H9 (cell line): ENCODE results near the gene PHACTR2. TPM values are rescaled to one million over a fixed set of nuclear protein-coding genes. Genes with fewer than 3 reads are reported as not detected.

Experiments used
- DNase-seq: peaks from one replicate; pipeline ENCODE4 v3.0.0-alpha.2; 2017
- H2AFZ ChIP-seq: one replicate; pipeline ENCODE4 v1.6.1; 2013; ENCODE audit warnings: mild to moderate bottlenecking, low read length, control low read depth, moderate library complexity
- H2AK5ac ChIP-seq: 2 replicates; pipeline ENCODE4 v1.6.1; 2013; ENCODE audit warnings: low read length, control low read depth, mixed read lengths; ENCODE audit not compliant: insufficient read length
- H2BK120ac ChIP-seq: one replicate; pipeline ENCODE4 v1.6.1; 2013; ENCODE audit warnings: low read depth, mild to moderate bottlenecking, low read length, control low read depth, inconsistent platforms; ENCODE audit not compliant: poor library complexity, severe bottlenecking
- H2BK12ac ChIP-seq: 2 replicates; pipeline ENCODE4 v1.6.1; 2013; ENCODE audit warnings: low read length, control low read depth, mixed read lengths, low read depth; ENCODE audit not compliant: insufficient read length
- H2BK15ac ChIP-seq: 2 replicates; pipeline ENCODE4 v1.6.1; 2013; ENCODE audit warnings: low read depth, low read length, control low read depth
- H2BK20ac ChIP-seq: one replicate; pipeline ENCODE4 v1.6.1; 2013; ENCODE audit warnings: low read depth, mild to moderate bottlenecking, low read length, control low read depth, inconsistent platforms; ENCODE audit not compliant: poor library complexity, severe bottlenecking
- H2BK5ac ChIP-seq: 2 replicates; pipeline ENCODE4 v1.6.1; 2013; ENCODE audit warnings: low read length, control low read depth, mixed read lengths; ENCODE audit not compliant: insufficient read length
- H3K14ac ChIP-seq: 2 replicates; pipeline ENCODE4 v1.6.1; 2013; ENCODE audit warnings: low read length, control low read depth; ENCODE audit not compliant: insufficient read depth
- H3K18ac ChIP-seq: 2 replicates; pipeline ENCODE4 v1.6.1; 2013; ENCODE audit warnings: low read depth, mild to moderate bottlenecking, mixed read lengths, low read length, control low read depth; ENCODE audit not compliant: insufficient read length
- H3K23ac ChIP-seq: 2 replicates; pipeline ENCODE4 v1.6.1; 2013; ENCODE audit warnings: low read length, control low read depth, mixed read lengths, low read depth; ENCODE audit not compliant: insufficient read length
- H3K23me2 ChIP-seq: 2 replicates; pipeline ENCODE4 v1.6.1; 2013; ENCODE audit warnings: low read depth, mild to moderate bottlenecking, mixed read lengths, low read length, control low read depth; ENCODE audit not compliant: insufficient read length, poor library complexity, severe bottlenecking
- H3K27ac ChIP-seq: 2 replicates; pipeline ENCODE4 v1.5.1; 2013; ENCODE audit warnings: low read length, control low read depth, mixed read lengths, low read depth; ENCODE audit not compliant: insufficient read length
- H3K27me3 ChIP-seq: 2 replicates; pipeline ENCODE4 v1.6.1; 2013; ENCODE audit warnings: low read length, control low read depth, inconsistent platforms; ENCODE audit not compliant: insufficient read depth
- H3K4ac ChIP-seq: 2 replicates; pipeline ENCODE4 v1.6.1; 2013; ENCODE audit warnings: low read depth, mild to moderate bottlenecking, control low read depth, inconsistent platforms, low read length, moderate library complexity
- H3K4me1 ChIP-seq: 2 replicates; pipeline ENCODE4 v1.6.1; 2013; ENCODE audit warnings: low read length, control low read depth, inconsistent platforms; ENCODE audit not compliant: insufficient read depth
- H3K4me2 ChIP-seq: 2 replicates; pipeline ENCODE4 v1.6.1; 2013; ENCODE audit warnings: low read length, control low read depth, mixed read lengths; ENCODE audit not compliant: insufficient read length, insufficient read depth
- H3K56ac ChIP-seq: 2 replicates; pipeline ENCODE4 v1.6.1; 2013; ENCODE audit warnings: low read depth, mild to moderate bottlenecking, mixed read lengths, low read length, control low read depth; ENCODE audit not compliant: insufficient read length
- H3K79me1 ChIP-seq: 2 replicates; pipeline ENCODE4 v1.6.1; 2013; ENCODE audit warnings: low read depth, mild to moderate bottlenecking, moderate library complexity, low read length, control low read depth, inconsistent platforms; ENCODE audit not compliant: insufficient read depth, poor library complexity, severe bottlenecking
- H3K79me2 ChIP-seq: 2 replicates; pipeline ENCODE4 v1.6.1; 2013; ENCODE audit warnings: low read length, control low read depth, inconsistent platforms; ENCODE audit not compliant: insufficient read depth
- H3K9ac ChIP-seq: 2 replicates; pipeline ENCODE4 v1.6.1; 2013; ENCODE audit warnings: low read length, control low read depth, mixed read lengths; ENCODE audit not compliant: insufficient read length; ENCODE audit errors: extremely low read depth
- H3K9me3 ChIP-seq: one replicate; pipeline ENCODE4 v1.6.1; 2013; ENCODE audit warnings: low read depth, low read length, inconsistent platforms; ENCODE audit not compliant: control insufficient read depth
- H3T11ph ChIP-seq: one replicate; pipeline ENCODE4 v1.6.1; 2013; ENCODE audit warnings: mild to moderate bottlenecking, low read length, control low read depth, inconsistent platforms
- H4K20me1 ChIP-seq: one replicate; pipeline ENCODE4 v1.6.1; 2013; ENCODE audit not compliant: control insufficient read depth, insufficient read length, insufficient read depth
- H4K5ac ChIP-seq: 2 replicates; pipeline ENCODE4 v1.6.1; 2013; ENCODE audit warnings: low read depth, mild to moderate bottlenecking, mixed read lengths, low read length, control low read depth; ENCODE audit not compliant: insufficient read length
- H4K8ac ChIP-seq: replicated peaks from 2 replicates; pipeline ENCODE4 v1.6.1; 2013; ENCODE audit warnings: low read length, control low read depth, mixed read lengths, low read depth; ENCODE audit not compliant: insufficient read length
- H4K91ac ChIP-seq: 2 replicates; pipeline ENCODE4 v1.6.1; 2013; ENCODE audit warnings: low read depth, mild to moderate bottlenecking, moderate library complexity, mixed read lengths, low read length, control low read depth; ENCODE audit not compliant: insufficient read length
- H3K27ac Mint-ChIP-seq, 3 experiments: 2 replicates in 2 of 3; 3 replicates in 1 of 3; pipeline ENCODE4 v1.8.0; 2020 to 2021; ENCODE audit warnings: mixed read lengths in 3 of 3, mild to moderate bottlenecking in 1 of 3, moderate library complexity in 1 of 3
- H3K27me3 Mint-ChIP-seq: 2 replicates; pipeline ENCODE4 v1.8.0; 2021; ENCODE audit warnings: low read depth, mild to moderate bottlenecking, moderate library complexity, mixed read lengths
- H3K36me3 Mint-ChIP-seq, 3 experiments: 2 replicates in 2 of 3; 3 replicates in 1 of 3; pipeline ENCODE4 v1.8.0; 2020 to 2021; ENCODE audit warnings: low read depth in 3 of 3, mixed read lengths in 3 of 3; ENCODE audit not compliant: insufficient read depth in 1 of 3
- H3K4me1 Mint-ChIP-seq, 2 experiments: 2 replicates each; pipeline ENCODE4 v1.8.0; 2020; ENCODE audit warnings: mixed read lengths in 2 of 2
- H3K4me3 Mint-ChIP-seq, 2 experiments: 2 replicates in 1 of 2; 3 replicates in 1 of 2; pipeline ENCODE4 v1.8.0; 2020 to 2021; ENCODE audit warnings: mild to moderate bottlenecking in 2 of 2, mixed read lengths in 2 of 2, moderate library complexity in 1 of 2
- H3K9me3 Mint-ChIP-seq, 2 experiments: 2 replicates in 1 of 2; 3 replicates in 1 of 2; pipeline ENCODE4 v1.8.0; 2020; ENCODE audit warnings: mild to moderate bottlenecking in 2 of 2, mixed read lengths in 2 of 2, moderate library complexity in 1 of 2
- CTCF ChIP-seq: fragments of 200-600 bp; sonication (generic); conservative IDR thresholded peaks from 3 replicates; pipeline ENCODE4 v1.8.0; 2021; ENCODE audit warnings: antibody characterized with exemption, mild to moderate bottlenecking
- WGBS: extraction: QIAGEN DNeasy Blood & Tissue Kit; methylation state at CpG from one replicate; pipeline ENCODE4 v1.1.7; 2013; ENCODE audit warnings: missing lambda C conversion rate, low lambda C conversion rate, mixed read lengths; ENCODE audit not compliant: insufficient read length; ENCODE audit errors: extremely low coverage; 5-methylcytosine and 5-hydroxymethylcytosine counted together
- total RNA-seq: library from RNA; stranded (reverse); gene quantifications from 2 replicates; pipeline ENCODE4 v1.2.1, GENCODE V29; 2021

The PHACTR2 gene
- total RNA-seq, 1 experiment from 2014 or later = 131 TPM

- no peak overlapping the region for H2AFZ ChIP-seq
- H4K91ac ChIP-seq = no peak overlapping the region
- H3K23ac ChIP-seq = no peak overlapping the region
- WGBS = no CpG with 5 or more reads among the region's 7 CpGs
- H2BK12ac ChIP-seq = no peak overlapping the region
- peaks cover 21% of the 10 kb centered on the region; the same call in 1 of the 2 replicates for H3K4me1 ChIP-seq
- no peak overlapping the region for H3K4me3 Mint-ChIP-seq
- H4K5ac ChIP-seq = no peak overlapping the region
- H3K27me3 Mint-ChIP-seq = no peaks in the 10 kb centered on the region
- H4K20me1 ChIP-seq = no peaks in the 10 kb centered on the region
- no peaks in the 10 kb centered on the region for H3K27me3 ChIP-seq
- H3K4me1 Mint-ChIP-seq = peaks cover 44 to 70% of the 10 kb centered on the region in 2 experiments
- H3K4me2 ChIP-seq = no peak overlapping the region
- no peaks in the 10 kb centered on the region for H3K9me3 ChIP-seq
- no peak overlapping the region for H2AK5ac ChIP-seq
- H3T11ph ChIP-seq = no peak overlapping the region
- peaks cover 0 to 4% of the 10 kb centered on the region in 2 experiments; a peak in 2 of 5 replicates for H3K9me3 Mint-ChIP-seq
- no peak overlapping the region for H3K4ac ChIP-seq
- H3K36me3 Mint-ChIP-seq = peaks cover 6 to 19% (median 15%) of the 10 kb centered on the region in 3 experiments; a peak in 6 of 7 replicates
- H3K14ac ChIP-seq = no peak overlapping the region
- TF ChIP-seq CTCF = no peak
- no peak overlapping the region for H3K9ac ChIP-seq
- no peak overlapping the region for H3K27ac ChIP-seq
- H4K8ac ChIP-seq = no peak overlapping the region
- H3K18ac ChIP-seq = no peak overlapping the region
- peak overlapping the region in 1 of 3 experiments; percentile 5; a peak in 1 of 7 replicates for H3K27ac Mint-ChIP-seq
- peaks cover 6% of the 10 kb centered on the region for H3K79me1 ChIP-seq
- no peak overlapping the region for H2BK5ac ChIP-seq
- no peaks in the 10 kb centered on the region for H3K23me2 ChIP-seq
- no peak overlapping the region for H2BK15ac ChIP-seq
- no peak for DNase-seq
- no peak overlapping the region for H2BK20ac ChIP-seq
- no peak overlapping the region for H3K56ac ChIP-seq
- peaks cover 16% of the 10 kb centered on the region for H3K79me2 ChIP-seq
- H2BK120ac ChIP-seq = no peak overlapping the region
Measured at GRCh38 chr6:143695130-143695968, 17.6 kb downstream of the PHACTR2 start.
